ENCODE measurements around the gene ZNF282. TPM values are rescaled to one million over a fixed set of nuclear protein-coding genes. Genes with fewer than 3 reads are reported as not detected.

Gene ZNF282
- total and polyA plus RNA-seq, 9 of the 15 experiments (the other 6 are each of a cell fraction or from before 2014, with no cell fraction given), result 0.76 to 58.6 (median 17.4) TPM

GRCh38 chr7:149195180-149196150 is at the start of gene ZNF282 (continued):
- TF ChIP-seq PREB (CRISPR knock-in tag; IDR thresholded peaks at IDR 0.05), result 0 out of 2 replicates have a peak, but pooled peaks have one; percentile 18
- no peak for TF ChIP-seq POU5F1 (IDR thresholded peaks at IDR 0.05; ENCODE audit: borderline replicate concordance, low read depth, low read length, partially characterized antibody)
- no peak for TF ChIP-seq POLR3G (IDR thresholded peaks at IDR 0.05; ENCODE audit: extremely low read depth, insufficient read length, insufficient replicate concordance)
- TF ChIP-seq RB1 (IDR thresholded peaks at IDR 0.05; ENCODE audit: low read depth), result peak; percentile 92; the same call in 1 of the 2 replicates
- TF ChIP-seq SMC3 (conservative IDR thresholded peaks at IDR 0.05; ENCODE audit: insufficient read depth, low read depth, low read length), result peak; percentile 33; the same call in 1 of the 2 replicates
- TF ChIP-seq RBBP5 (IDR thresholded peaks at IDR 0.05; ENCODE audit: borderline replicate concordance, insufficient read depth, low read length, poor library complexity, severe bottlenecking), result peak; percentile 99
- peak; percentile 59 for TF ChIP-seq HINFP (tag; conservative IDR thresholded peaks at IDR 0.05; ENCODE audit: low read depth)
- TF ChIP-seq ZFP36 (IDR thresholded peaks at IDR 0.05; ENCODE audit: low read depth, low read length, partially characterized antibody), result peak; percentile 20
- 0 out of 2 replicates have a peak, but pooled peaks have one; percentile 35 for TF ChIP-seq ZBED1 (IDR thresholded peaks at IDR 0.05)
- TF ChIP-seq CGGBP1 (CRISPR knock-in tag; IDR thresholded peaks at IDR 0.05), result peak; percentile 27; the same call in 1 of the 2 replicates
- peak; percentile 77 for TF ChIP-seq ZNF143 (CRISPR knock-in tag; IDR thresholded peaks at IDR 0.05)
- no peak; the same call in 1 of the 2 replicates for TF ChIP-seq HDAC8 (tag; IDR thresholded peaks at IDR 0.05)
- no peak for TF ChIP-seq ELF2 (CRISPR knock-in tag; IDR thresholded peaks at IDR 0.05)
- TF ChIP-seq CEBPG (CRISPR knock-in tag; IDR thresholded peaks at IDR 0.05), result peak; percentile 58
- TF ChIP-seq CEBPG (tag; conservative IDR thresholded peaks at IDR 0.05 in 1 of 2, IDR thresholded peaks at IDR 0.05 in 1 of 2), result no peak
- TF ChIP-seq RREB1 (CRISPR knock-in tag; IDR thresholded peaks at IDR 0.05), result peak; percentile 77
